ENCODE results near the gene OR1F1.

DNA sequence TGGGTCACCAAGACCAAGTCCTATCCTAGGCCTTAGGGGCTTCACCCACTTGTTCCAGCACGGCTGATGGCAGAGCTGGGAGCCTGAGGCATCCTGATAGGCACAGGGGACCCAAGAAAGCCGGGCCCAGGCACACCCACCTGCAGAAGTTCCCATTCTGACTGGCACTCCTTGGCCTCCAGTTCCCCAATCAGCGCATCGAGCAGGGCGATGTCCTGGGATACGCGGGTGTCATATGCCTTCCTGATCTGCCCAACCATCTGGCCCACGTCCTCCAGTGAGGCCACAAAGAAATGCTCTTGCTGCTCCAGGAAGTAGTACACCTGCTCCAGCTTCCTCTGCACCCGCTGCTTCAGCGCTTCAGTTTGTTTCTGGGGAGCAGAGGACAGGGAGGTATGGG, 58.9 kb downstream of the OR1F1 start:
- no peak for TF ChIP-seq POLR2AphosphoS5 (IDR thresholded peaks at IDR 0.05)
- no peak for TF ChIP-seq POLR2A (IDR thresholded peaks at IDR 0.05)
- no peak for TF ChIP-seq EP300 (IDR thresholded peaks at IDR 0.05)

All from stomach (tissue), 4 donors.